Esophagus muscularis mucosa (tissue), 4 donors: ENCODE measurements around the gene TSPAN5. TPM values are rescaled to one million over a fixed set of nuclear protein-coding genes. Genes with fewer than 3 reads are reported as not detected.
A peak's percentile ranks its signal among the peaks of the same experiment; 100 is the strongest.

Experiments used
- DNase-seq: peaks from one replicate; pipeline ENCODE4 v3.0.0-alpha.2; 2017; ENCODE audit errors: extremely low spot score
- H3K27ac ChIP-seq, 4 donors: fragments of 200-600 bp; sonication (generic); replicated peaks in 1 of 4; 1 replicate in 3 of 4; 2 replicates in 1 of 4; pipeline ENCODE4 v1.5.1; 2016 to 2019; ENCODE audit warnings: mild to moderate bottlenecking in 1 of 4
- H3K27me3 ChIP-seq, 4 donors: fragments of 200-600 bp; sonication (generic); one replicate each; pipeline versions ENCODE4 v1.5.1 to v1.6.0; 2016 to 2019
- H3K36me3 ChIP-seq, 4 donors: fragments of 200-600 bp; sonication (generic); one replicate each; pipeline ENCODE4 v1.5.1; 2016 to 2019
- H3K4me1 ChIP-seq, 4 donors: fragments of 200-600 bp; sonication (generic); one replicate each; pipeline ENCODE4 v1.5.1; 2016 to 2019
- H3K4me3 ChIP-seq, 4 donors: fragments of 200-600 bp; sonication (generic); 1 replicate in 2 of 4; 2 replicates in 2 of 4; pipeline ENCODE4 v1.5.1; 2016 to 2019; ENCODE audit warnings: mild to moderate bottlenecking in 4 of 4, moderate library complexity in 1 of 4
- H3K9me3 ChIP-seq, 4 donors: fragments of 200-600 bp; sonication (generic); 1 replicate in 3 of 4; 2 replicates in 1 of 4; pipeline ENCODE4 v1.5.1; 2016 to 2019
- CTCF ChIP-seq, 3 experiments: fragments of 200-600 bp in 2 of 3; fragments of 450-650 bp in 1 of 3; sonication (generic) in 2 of 3; IDR thresholded peaks; one replicate each; pipeline ENCODE4 v1.5.1; 2017 to 2019; ENCODE audit warnings: antibody characterized with exemption in 3 of 3, mild to moderate bottlenecking in 2 of 3, moderate library complexity in 1 of 3
- EP300 ChIP-seq: sonication (generic); formaldehyde crosslinking; IDR thresholded peaks from one replicate; pipeline ENCODE4 v1.6.1; 2017; ENCODE audit warnings: antibody characterized with exemption
- POLR2A ChIP-seq: fragments of 450-650 bp; IDR thresholded peaks from one replicate; pipeline ENCODE4 v1.6.1; 2017; ENCODE audit warnings: antibody characterized with exemption, moderate library complexity, mild to moderate bottlenecking, low read depth
- POLR2AphosphoS5 ChIP-seq, 2 donors: sonication (generic); formaldehyde crosslinking; IDR thresholded peaks; one replicate each; pipeline ENCODE4 v1.6.1; 2017; ENCODE audit warnings: antibody characterized with exemption in 2 of 2
- WGBS: methylation state at CpG from one replicate; pipeline ENCODE4 v1.1.5; 2018; 5-methylcytosine and 5-hydroxymethylcytosine counted together
- intact Hi-C: fragments of 100-400 bp; cut with DNase I; formaldehyde crosslinking; loops from one replicate; pipeline ENCODE4 v1.15.1; 2023
- total RNA-seq, 4 donors: library from RNA; depleted of rRNA; stranded (reverse); fragments of >200 nt; gene quantifications; one replicate each; pipeline versions ENCODE4 v1.1.0 to v1.2.1, GENCODE V29; 2016

The TSPAN5 gene
- total RNA-seq, 4 donors from 2014 or later: 9.1 to 16.8 (median 13.3) TPM

GRCh38 chr4:98502031-98502430, 156.4 kb downstream of the TSPAN5 start:
- 85% methylated on average over 2 of the region's 2 CpGs for WGBS
- Histone ChIP-seq H3K4me1 (peaks cover 0 to 7% (median 2%) of the 10 kb centered on the region in 4 donors), H3K4me3 (no peak overlapping the region), H3K27ac (no peak overlapping the region), H3K9me3 (no peaks in the 10 kb centered on the region), H3K27me3 (no peaks in the 10 kb centered on the region), H3K36me3 (no peaks in the 10 kb centered on the region)
- TF ChIP-seq EP300: no peak
- no peak for TF ChIP-seq POLR2A
- TF ChIP-seq POLR2AphosphoS5 (IDR thresholded peaks at IDR 0.05): no peak
- TF ChIP-seq CTCF (IDR thresholded peaks at IDR 0.05): no peak
- intact Hi-C loops: no loop called here
- no peak for DNase-seq

GRCh38 chr4:98501383-98501782, 157.0 kb downstream of the TSPAN5 start:
- Histone ChIP-seq H3K27ac (no peak overlapping the region), H3K4me3 (no peak overlapping the region), H3K4me1 (peaks cover 0 to 9% (median 3%) of the 10 kb centered on the region in 4 donors), H3K27me3 (no peaks in the 10 kb centered on the region), H3K36me3 (no peaks in the 10 kb centered on the region), H3K9me3 (no peaks in the 10 kb centered on the region)
- intact Hi-C loops: no loop called here
- WGBS: 96% methylated on average over 3 of the region's 3 CpGs
- DNase-seq: no peak
- TF ChIP-seq POLR2A (no peak), EP300 (no peak)

- no peak for TF ChIP-seq POLR2A
- no peak for TF ChIP-seq CTCF (IDR thresholded peaks at IDR 0.05)
- no peak for TF ChIP-seq EP300
- TF ChIP-seq POLR2AphosphoS5 (IDR thresholded peaks at IDR 0.05): no peak
- no peak overlapping the region for H3K27ac ChIP-seq
- no peaks in the 10 kb centered on the region for H3K9me3 ChIP-seq
- H3K4me3 ChIP-seq: no peak overlapping the region
- WGBS: 93% methylated on average over 3 of the region's 6 CpGs
- H3K4me1 ChIP-seq: peaks cover 0 to 25% (median 20%) of the 10 kb centered on the region in 4 donors
- no peak for DNase-seq
- no peaks in the 10 kb centered on the region for H3K36me3 ChIP-seq
- no peaks in the 10 kb centered on the region for H3K27me3 ChIP-seq
- intact Hi-C loops: no loop called here
These were observed 159.6 kb downstream of the TSPAN5 start for GRCh38 chr4:98498774-98499173.

- no peak for DNase-seq
- Histone ChIP-seq H3K27me3 (no peaks in the 10 kb centered on the region), H3K9me3 (no peaks in the 10 kb centered on the region), H3K27ac (peak overlapping the region in 3 of 4 donors; percentile 52 to 58 (median 55)), H3K4me3 (no peak overlapping the region), H3K36me3 (no peaks in the 10 kb centered on the region), H3K4me1 (peaks cover 0 to 40% (median 35%) of the 10 kb centered on the region in 4 donors)
- no peak for TF ChIP-seq POLR2A
- TF ChIP-seq CTCF (IDR thresholded peaks at IDR 0.05): no peak
- TF ChIP-seq POLR2AphosphoS5 (IDR thresholded peaks at IDR 0.05): no peak
- TF ChIP-seq EP300: no peak
- 82% methylated on average over 7 of the region's 7 CpGs for WGBS
- intact Hi-C loops: no loop called here
These were observed 162.1 kb downstream of the TSPAN5 start for GRCh38 chr4:98496152-98496845.

- intact Hi-C loops: no loop called here
- H3K4me3 ChIP-seq: no peak overlapping the region
- no peaks in the 10 kb centered on the region for H3K9me3 ChIP-seq
- no peak overlapping the region for H3K27ac ChIP-seq
- H3K36me3 ChIP-seq: no peaks in the 10 kb centered on the region
- 64% methylated on average over 4 of the region's 4 CpGs for WGBS
- TF ChIP-seq POLR2AphosphoS5 (IDR thresholded peaks at IDR 0.05) (no peak), POLR2A (no peak), CTCF (IDR thresholded peaks at IDR 0.05) (no peak), EP300 (no peak)
- no peak for DNase-seq
- H3K27me3 ChIP-seq: no peaks in the 10 kb centered on the region
- peaks cover 0 to 43% (median 38%) of the 10 kb centered on the region in 4 donors for H3K4me1 ChIP-seq
These were observed 165.1 kb downstream of the TSPAN5 start for GRCh38 chr4:98493296-98493695.
